Osteoblast (primary cell): ENCODE results near the gene SIK2. TPM values are rescaled to one million over a fixed set of nuclear protein-coding genes. Genes with fewer than 3 reads are reported as not detected.
"Not testable (repeated sequence)": the region's sequence is repeated elsewhere in the genome, so short reads cannot be mapped to it uniquely, and the experiment has no call there.

Source experiments
- DNase-seq: peaks from one replicate; pipeline ENCODE4 v3.0.0; 2011; ENCODE audit warnings: low spot score, mixed read lengths; ENCODE audit not compliant: insufficient read length; ENCODE audit errors: missing footprints
- H2AFZ ChIP-seq: 2 replicates; pipeline ENCODE4 v1.6.0; 2011; ENCODE audit warnings: mild to moderate bottlenecking, low read length
- H3K27ac ChIP-seq: 2 replicates; pipeline ENCODE4 v1.5.1; 2011; ENCODE audit warnings: mild to moderate bottlenecking, low read depth, low read length, moderate library complexity
- H3K27me3 ChIP-seq: 2 replicates; pipeline ENCODE4 v1.6.0; 2012; ENCODE audit warnings: mild to moderate bottlenecking, control low read depth, inconsistent platforms, low read length, moderate library complexity; ENCODE audit not compliant: insufficient read depth
- H3K36me3 ChIP-seq: 2 replicates; pipeline ENCODE4 v1.5.1; 2011; ENCODE audit warnings: mild to moderate bottlenecking, low read length, control low read depth, moderate library complexity; ENCODE audit not compliant: insufficient read depth
- H3K4me1 ChIP-seq: 2 replicates; pipeline ENCODE4 v1.5.1; 2011; ENCODE audit warnings: mild to moderate bottlenecking, low read length, control low read depth, moderate library complexity; ENCODE audit not compliant: insufficient read depth
- H3K4me2 ChIP-seq: 2 replicates; pipeline ENCODE4 v1.6.0; 2011; ENCODE audit warnings: mild to moderate bottlenecking, low read length; ENCODE audit not compliant: insufficient read depth
- H3K4me3 ChIP-seq: fragments of 200-600 bp; sonication (generic); 3 replicates; pipeline ENCODE4 v1.5.1; 2012; ENCODE audit warnings: mild to moderate bottlenecking, low read length, inconsistent platforms; ENCODE audit not compliant: insufficient read depth
- H3K79me2 ChIP-seq: 2 replicates; pipeline ENCODE4 v1.6.0; 2012; ENCODE audit warnings: mild to moderate bottlenecking, low read length, control low read depth, inconsistent platforms; ENCODE audit not compliant: insufficient read depth
- H3K9me3 ChIP-seq: 2 replicates; pipeline ENCODE4 v1.5.1; 2011; ENCODE audit warnings: low read depth, low read length, control low read depth
- H4K20me1 ChIP-seq: 2 replicates; pipeline ENCODE4 v1.6.0; 2012; ENCODE audit warnings: mild to moderate bottlenecking, low read length, control low read depth; ENCODE audit not compliant: insufficient read depth
- CTCF ChIP-seq: IDR thresholded peaks from 2 replicates; pipeline ENCODE4 v1.5.1; 2011; ENCODE audit warnings: mild to moderate bottlenecking, low read depth, low read length, moderate library complexity; ENCODE audit errors: extremely low read depth
- total RNA-seq: library from RNA; depleted of rRNA; stranded (reverse); fragments of >200 nt; gene quantifications from 2 replicates; pipeline ENCODE4 v1.2.3, GENCODE V29; 2012

The SIK2 gene
- total RNA-seq, 1 donor, result 17.7 TPM

- no peak overlapping the region for H3K4me2 ChIP-seq
- H3K4me1 ChIP-seq, result no peaks in the 10 kb centered on the region
- H4K20me1 ChIP-seq, result no peaks in the 10 kb centered on the region
- H3K79me2 ChIP-seq, result no peaks in the 10 kb centered on the region
- no peak for TF ChIP-seq CTCF
- DNase-seq, result no peak
- H2AFZ ChIP-seq, result no peak overlapping the region
- H3K27ac ChIP-seq, result no peak overlapping the region
- H3K4me3 ChIP-seq, result no peak overlapping the region
- no peaks in the 10 kb centered on the region for H3K27me3 ChIP-seq
- no peaks in the 10 kb centered on the region for H3K9me3 ChIP-seq
- H3K36me3 ChIP-seq, result peaks cover 54% of the 10 kb centered on the region
Measured at GRCh38 chr11:111707039-111707690, 104.9 kb downstream of the SIK2 start.

- H3K27me3 ChIP-seq, result no peaks in the 10 kb centered on the region
- no peak for DNase-seq
- H3K4me3 ChIP-seq, result no peak overlapping the region
- no peak overlapping the region for H3K27ac ChIP-seq
- no peak for TF ChIP-seq CTCF
- no peak overlapping the region for H3K4me2 ChIP-seq
- peaks cover 54% of the 10 kb centered on the region for H3K36me3 ChIP-seq
- H3K4me1 ChIP-seq, result no peaks in the 10 kb centered on the region
- no peaks in the 10 kb centered on the region for H4K20me1 ChIP-seq
- H3K79me2 ChIP-seq, result no peaks in the 10 kb centered on the region
- H3K9me3 ChIP-seq, result no peaks in the 10 kb centered on the region
- no peak overlapping the region for H2AFZ ChIP-seq
Measured at GRCh38 chr11:111707691-111708067, 105.4 kb downstream of the SIK2 start.

- H4K20me1 ChIP-seq, result no peaks in the 10 kb centered on the region
- no peak overlapping the region for H3K4me2 ChIP-seq
- no peaks in the 10 kb centered on the region for H3K9me3 ChIP-seq
- no peaks in the 10 kb centered on the region for H3K79me2 ChIP-seq
- no peak for TF ChIP-seq CTCF
- no peaks in the 10 kb centered on the region for H3K27me3 ChIP-seq
- peaks cover 23% of the 10 kb centered on the region for H3K36me3 ChIP-seq
- no peak overlapping the region for H3K4me3 ChIP-seq
- H3K4me1 ChIP-seq, result peaks cover 19% of the 10 kb centered on the region
- H2AFZ ChIP-seq, result no peak overlapping the region
- no peak for DNase-seq
- no peak overlapping the region for H3K27ac ChIP-seq
Measured at GRCh38 chr11:111714522-111714921, 112.3 kb downstream of the SIK2 start.

- Histone ChIP-seq H3K79me2 (no peaks in the 10 kb centered on the region), H3K27me3 (no peaks in the 10 kb centered on the region), H3K4me2 (no peak overlapping the region), H3K27ac (no peak overlapping the region), H2AFZ (no peak overlapping the region), H3K4me3 (no peak overlapping the region), H3K36me3 (peaks cover 26% of the 10 kb centered on the region), H4K20me1 (no peaks in the 10 kb centered on the region), H3K9me3 (no peaks in the 10 kb centered on the region), H3K4me1 (peaks cover 20% of the 10 kb centered on the region)
- no peak for DNase-seq
- TF ChIP-seq CTCF, result no peak
Measured at GRCh38 chr11:111715142-111715816, 113.0 kb downstream of the SIK2 start.

- peaks cover 20% of the 10 kb centered on the region for H3K4me1 ChIP-seq
Measured at GRCh38 chr11:111717660-111718059, 115.4 kb downstream of the SIK2 start.

More at GRCh38 chr11:111717660-111718059, 115.4 kb downstream of the SIK2 start:
- not testable (repeated sequence) for H2AFZ ChIP-seq, H3K27ac ChIP-seq, H3K27me3 ChIP-seq, H3K79me2 ChIP-seq, H3K4me2 ChIP-seq, DNase-seq, H4K20me1 ChIP-seq, H3K4me3 ChIP-seq, H3K9me3 ChIP-seq
- H3K36me3 ChIP-seq, result peaks cover 34% of the 10 kb centered on the region
